22Rv1 (cell line): ENCODE results near the gene ST3GAL3.

Experiments used
- H3K27ac ChIP-seq: fragments of 450-650 bp; 2 replicates; pipeline ENCODE4 v1.5.1; 2017
- ZFX ChIP-seq: fragments of 450-650 bp; IDR thresholded peaks from 2 replicates; pipeline ENCODE4 v1.6.1; 2017; ENCODE audit warnings: antibody characterized with exemption, borderline replicate concordance
- TF ChIP-seq, protein P1 (sequence below): fragments of 450-650 bp; IDR thresholded peaks from 2 replicates; pipeline ENCODE4 v1.5.1; 2017; ENCODE audit warnings: mild to moderate bottlenecking

The ST3GAL3 gene

DNA sequence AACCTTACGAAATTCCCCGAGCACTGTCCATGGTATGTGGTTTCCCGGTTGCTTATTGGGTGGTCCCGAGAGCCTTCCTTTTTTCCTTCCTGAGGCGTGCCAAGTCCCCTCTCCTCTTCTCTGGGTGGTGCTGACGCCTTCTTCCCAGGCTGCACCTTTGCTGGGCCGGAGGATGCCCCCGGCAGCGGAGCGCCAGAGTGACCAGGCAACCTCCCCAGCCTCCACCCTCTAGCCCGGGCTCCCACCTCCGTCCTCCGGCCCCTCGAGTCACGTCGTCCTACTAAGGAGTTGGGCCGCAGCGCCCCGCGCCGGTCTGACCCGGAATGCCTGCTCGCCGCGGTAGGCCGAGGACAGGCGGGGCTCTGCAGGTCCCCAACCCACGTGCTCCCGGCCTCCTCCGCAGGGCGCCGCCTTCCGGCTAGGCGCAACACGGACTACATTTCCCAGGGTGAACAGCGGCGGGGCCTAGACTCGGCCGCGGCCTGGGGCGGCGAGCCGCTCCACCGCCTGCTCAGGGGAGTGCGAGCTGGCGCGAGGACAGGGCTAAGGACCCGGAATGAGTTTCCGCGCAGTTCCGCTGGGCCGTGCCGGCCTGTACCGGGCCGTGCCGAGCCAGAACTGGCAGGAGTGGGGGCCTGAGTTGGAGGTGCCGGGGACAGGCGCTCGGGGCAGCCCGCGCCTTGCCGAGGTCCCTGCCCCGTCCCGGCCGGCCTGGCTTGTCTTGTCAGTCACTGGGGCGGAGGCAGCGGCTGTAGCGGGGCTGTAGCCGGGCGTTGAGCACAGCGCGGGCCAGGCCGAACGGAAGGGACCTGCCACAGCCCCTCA is 239.1 kb downstream of the ST3GAL3 start, which contains the start of gene IPO13:
TSS of gene IPO13 (plus strand) at position 715 of the 825 bp plus-strand sequence. CDS start 651 bp downstream, outside the sequence.
- TF ChIP-seq, protein P1, sequence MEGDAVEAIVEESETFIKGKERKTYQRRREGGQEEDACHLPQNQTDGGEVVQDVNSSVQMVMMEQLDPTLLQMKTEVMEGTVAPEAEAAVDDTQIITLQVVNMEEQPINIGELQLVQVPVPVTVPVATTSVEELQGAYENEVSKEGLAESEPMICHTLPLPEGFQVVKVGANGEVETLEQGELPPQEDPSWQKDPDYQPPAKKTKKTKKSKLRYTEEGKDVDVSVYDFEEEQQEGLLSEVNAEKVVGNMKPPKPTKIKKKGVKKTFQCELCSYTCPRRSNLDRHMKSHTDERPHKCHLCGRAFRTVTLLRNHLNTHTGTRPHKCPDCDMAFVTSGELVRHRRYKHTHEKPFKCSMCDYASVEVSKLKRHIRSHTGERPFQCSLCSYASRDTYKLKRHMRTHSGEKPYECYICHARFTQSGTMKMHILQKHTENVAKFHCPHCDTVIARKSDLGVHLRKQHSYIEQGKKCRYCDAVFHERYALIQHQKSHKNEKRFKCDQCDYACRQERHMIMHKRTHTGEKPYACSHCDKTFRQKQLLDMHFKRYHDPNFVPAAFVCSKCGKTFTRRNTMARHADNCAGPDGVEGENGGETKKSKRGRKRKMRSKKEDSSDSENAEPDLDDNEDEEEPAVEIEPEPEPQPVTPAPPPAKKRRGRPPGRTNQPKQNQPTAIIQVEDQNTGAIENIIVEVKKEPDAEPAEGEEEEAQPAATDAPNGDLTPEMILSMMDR = peak; percentile 91
- no peak for TF ChIP-seq ZFX
- H3K27ac ChIP-seq = peak within 1 kb of the TSS; percentile 78

DNA sequence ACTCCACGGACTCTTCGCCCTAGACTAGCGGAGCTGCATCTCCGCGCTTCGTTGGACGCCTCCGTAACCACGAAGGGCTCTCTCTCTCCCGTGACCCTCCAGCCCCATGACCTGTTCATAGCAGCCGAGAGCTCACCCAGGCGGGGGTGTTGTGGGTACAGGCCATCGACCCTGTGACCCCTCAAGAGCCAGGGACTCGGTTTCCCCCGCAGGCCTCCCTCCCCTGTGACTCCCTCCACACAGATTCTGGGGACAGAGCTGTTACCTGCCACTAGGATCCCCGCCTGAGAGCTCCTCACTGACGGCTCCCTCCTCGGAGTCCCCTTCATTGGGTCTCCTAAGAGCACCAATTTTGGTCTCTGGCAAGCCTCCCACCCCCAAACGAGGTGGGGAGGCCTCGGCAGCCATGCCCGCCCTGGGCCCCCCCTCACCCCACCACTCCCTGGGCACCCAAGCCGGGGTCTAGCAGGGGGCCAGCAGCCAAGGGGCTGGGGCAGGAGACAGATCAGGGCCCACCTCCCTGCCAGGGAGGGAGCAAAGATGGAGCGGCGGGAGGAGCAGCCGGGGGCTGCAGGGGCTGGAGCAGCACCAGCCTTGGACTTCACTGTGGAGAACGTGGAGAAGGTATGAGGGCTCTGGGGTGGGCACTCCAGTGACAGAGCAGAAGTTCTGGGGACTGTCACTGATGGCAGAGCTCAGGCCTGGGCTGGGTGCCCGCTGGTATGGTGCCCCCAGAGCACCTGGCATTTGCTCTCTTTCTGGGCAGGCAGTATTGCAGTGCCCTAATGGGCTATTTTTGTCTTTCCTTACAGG is 239.9 kb downstream of the ST3GAL3 start:
- H3K27ac ChIP-seq = peak overlapping the region; percentile 78
- TF ChIP-seq ZFX = no peak
- TF ChIP-seq, protein P1 = no peak

DNA sequence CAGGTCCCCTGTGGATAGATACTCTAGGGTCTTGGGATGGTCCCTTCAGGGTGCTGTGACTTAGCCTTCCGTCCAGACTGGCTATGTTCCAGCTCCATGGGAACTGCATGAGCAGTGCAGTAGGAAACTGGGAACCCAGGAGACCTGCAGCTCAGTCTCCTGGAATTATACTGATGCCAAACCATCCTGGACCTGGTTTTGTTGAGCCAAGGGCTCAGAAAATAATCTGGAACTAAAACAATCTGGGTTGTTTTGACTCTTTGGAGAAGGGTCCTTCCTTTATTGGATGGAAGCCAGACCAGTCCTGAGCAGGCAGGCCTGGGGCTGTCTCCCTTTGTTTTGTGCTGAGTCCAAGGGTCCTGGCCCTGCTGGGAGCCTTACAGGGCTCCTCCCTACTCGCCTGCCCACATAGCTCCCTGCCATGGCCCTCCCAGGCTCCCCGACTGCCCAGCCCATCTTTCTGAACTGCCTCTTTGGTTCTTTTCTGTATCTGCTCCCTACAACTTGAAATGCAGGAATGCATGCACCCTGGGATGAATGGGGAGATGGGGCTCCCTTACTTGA is 240.6 kb downstream of the ST3GAL3 start:
- H3K27ac ChIP-seq = 0 out of 2 replicates have a peak overlapping the region, but pooled peaks have one; percentile 78
- no peak for TF ChIP-seq ZFX
- TF ChIP-seq, protein P1 = no peak

DNA sequence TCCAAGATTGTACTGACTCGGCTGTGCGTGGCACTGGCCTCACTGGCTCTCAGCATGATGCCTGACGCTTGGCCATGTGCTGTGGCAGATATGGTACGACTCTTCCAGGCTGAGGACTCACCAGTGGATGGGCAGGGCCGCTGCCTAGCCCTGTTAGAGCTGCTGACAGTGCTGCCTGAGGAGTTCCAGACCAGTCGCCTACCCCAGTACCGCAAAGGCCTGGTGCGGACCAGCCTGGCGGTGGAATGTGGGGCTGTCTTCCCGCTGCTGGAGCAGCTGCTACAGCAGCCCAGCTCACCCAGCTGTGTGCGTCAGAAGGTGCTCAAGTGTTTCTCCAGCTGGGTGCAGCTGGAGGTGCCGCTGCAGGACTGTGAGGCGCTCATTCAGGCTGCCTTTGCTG is 242.3 kb downstream of the ST3GAL3 start:
- TF ChIP-seq, protein P1 = no peak
- no peak for TF ChIP-seq ZFX
- H3K27ac ChIP-seq = no peak overlapping the region

DNA sequence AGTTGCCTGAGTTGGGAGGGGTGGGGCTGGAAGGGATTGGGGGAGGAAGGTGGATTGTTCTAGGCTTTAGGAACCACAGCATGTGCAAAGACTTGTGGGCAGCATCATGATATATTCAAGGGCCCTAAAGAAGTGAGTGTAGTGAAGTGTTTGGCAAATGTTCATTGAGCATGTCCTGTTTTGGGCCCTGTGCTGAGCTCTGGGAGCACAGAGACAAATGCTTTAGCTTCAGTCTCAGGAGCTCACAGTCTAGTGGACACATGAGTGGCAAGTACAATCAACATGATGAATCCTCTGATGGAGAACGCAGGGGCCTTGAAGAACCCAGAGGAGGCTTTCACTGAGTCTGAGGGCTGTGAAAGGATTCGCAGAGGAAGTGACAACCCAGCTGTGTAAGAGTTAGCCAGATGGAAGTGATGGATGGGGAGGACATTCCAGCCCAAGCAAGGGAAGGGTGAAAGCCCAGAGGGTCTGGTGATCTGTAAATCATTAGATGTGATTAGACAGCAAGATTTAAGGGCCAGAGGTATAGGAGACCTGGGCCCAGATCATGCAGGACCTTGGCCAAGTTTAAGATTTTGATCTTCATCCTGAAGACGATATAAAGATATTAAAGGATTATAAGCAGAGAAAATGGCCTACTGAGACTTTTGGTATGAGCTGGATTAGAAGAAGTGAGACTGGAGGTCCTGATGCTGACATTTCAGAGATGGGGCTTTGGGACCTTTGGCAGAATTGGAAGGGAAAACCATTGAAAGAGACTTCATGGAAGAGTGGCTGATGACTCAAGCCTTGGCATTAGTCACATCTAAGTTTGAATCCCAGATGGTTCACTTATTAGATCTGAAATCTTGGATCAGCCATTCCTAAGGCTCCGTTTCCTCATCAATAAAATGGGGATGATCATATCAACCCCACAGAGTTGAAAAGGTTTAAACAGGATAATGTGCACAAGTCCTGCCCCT is 244.0 kb downstream of the ST3GAL3 start:
- no peak overlapping the region for H3K27ac ChIP-seq
- TF ChIP-seq, protein P1 = no peak
- no peak for TF ChIP-seq ZFX

DNA sequence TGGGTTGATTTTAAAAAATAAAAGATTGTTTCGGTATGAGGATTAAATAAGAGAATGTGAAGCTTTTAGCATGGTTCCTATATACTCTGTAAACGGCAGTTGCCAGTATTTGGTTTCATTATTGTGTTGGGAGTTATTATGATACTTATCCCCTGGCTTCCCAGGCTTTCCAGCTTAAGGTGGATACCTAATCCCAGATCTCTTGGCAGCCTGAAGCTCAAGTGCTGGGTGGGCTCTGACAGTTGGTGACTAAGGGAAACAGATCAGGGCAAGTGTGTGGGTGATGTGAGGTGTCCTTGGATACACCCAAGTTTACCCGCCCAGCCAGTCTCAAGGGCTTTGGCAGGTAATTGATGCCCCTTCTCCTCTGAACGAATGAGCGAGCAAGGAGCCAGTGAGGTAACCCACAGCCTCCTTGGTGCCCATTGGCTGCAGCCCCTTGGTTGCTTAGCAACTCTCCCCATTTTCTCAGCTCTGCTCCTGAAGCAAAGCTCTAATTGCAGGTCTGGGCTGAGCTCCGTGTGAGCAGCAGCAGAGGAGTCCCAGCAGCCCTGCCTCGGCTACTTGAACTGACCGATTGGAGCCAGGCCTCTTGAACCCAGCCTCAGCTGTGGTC is 245.5 kb downstream of the ST3GAL3 start:
- TF ChIP-seq ZFX = no peak
- TF ChIP-seq, protein P1 = no peak
- no peak overlapping the region for H3K27ac ChIP-seq
